GM03348 (cell line): ENCODE results near the gene DNPEP.

Experiments used
- DNase-seq: peaks from one replicate; pipeline ENCODE4 v3.0.0; 2012; ENCODE audit warnings: low spot score

DNPEP gene

GRCh38 chr2:219362072-219362471, 25.6 kb downstream of the DNPEP start:
- DNase-seq: no peak

- peak; percentile 20 for DNase-seq
Observed at GRCh38 chr2:219358170-219359075, 29.3 kb downstream of the DNPEP start.

DNA sequence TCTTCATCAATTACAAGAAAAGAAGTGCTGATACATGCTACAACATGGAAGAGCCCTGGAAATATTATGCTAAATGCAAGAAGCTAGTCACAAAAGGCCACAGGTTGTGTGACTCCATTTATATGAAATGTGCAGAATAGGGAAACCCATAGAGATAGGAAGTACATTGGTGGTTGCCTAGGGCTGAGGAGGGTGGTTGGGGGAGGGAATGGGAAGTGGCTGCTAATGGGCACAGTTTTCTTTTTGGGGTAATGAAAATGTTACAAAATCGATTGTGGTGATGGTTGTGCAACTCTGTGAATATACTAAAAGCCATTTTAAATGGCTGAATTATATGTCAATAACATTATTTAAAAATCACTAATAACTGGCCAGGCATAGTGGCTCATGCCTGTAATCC, 30.9 kb downstream of the DNPEP start:
- no peak for DNase-seq

GRCh38 chr2:219354582-219354981, 33.1 kb downstream of the DNPEP start:
- no peak for DNase-seq

- DNase-seq: no peak
Observed at GRCh38 chr2:219353129-219353528, 34.6 kb downstream of the DNPEP start.

DNA sequence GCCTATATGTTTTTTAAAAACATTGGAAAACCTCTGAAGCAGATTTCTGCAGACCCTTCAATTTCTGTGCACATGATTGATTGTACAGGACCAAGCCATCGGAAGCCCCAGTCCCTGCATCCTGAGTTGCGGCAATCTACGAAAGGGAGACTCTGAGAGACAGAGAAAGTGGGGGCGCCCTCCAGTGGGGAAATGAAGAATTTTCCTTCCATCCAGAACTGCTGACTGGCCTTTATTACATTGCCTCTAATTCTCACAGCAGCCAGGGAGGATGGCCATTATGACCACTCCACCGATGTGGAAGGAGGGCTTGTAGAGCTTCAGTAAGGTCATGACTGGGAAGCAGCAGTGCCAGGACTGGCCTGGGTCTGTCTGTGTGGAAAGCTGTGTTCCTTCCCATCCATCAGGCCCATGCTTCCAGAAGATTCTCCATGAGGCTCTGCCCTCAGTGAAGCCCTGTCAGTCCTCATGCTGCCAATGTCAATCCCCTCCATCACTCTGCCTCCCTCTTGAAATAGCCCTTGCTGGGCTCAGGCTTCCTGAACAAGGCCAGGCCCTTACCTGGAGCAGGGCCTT, 35.2 kb downstream of the DNPEP start:
- DNase-seq: peak; percentile 73

GRCh38 chr2:219350710-219351221, 36.9 kb downstream of the DNPEP start:
- DNase-seq: peak; percentile 84

DNA sequence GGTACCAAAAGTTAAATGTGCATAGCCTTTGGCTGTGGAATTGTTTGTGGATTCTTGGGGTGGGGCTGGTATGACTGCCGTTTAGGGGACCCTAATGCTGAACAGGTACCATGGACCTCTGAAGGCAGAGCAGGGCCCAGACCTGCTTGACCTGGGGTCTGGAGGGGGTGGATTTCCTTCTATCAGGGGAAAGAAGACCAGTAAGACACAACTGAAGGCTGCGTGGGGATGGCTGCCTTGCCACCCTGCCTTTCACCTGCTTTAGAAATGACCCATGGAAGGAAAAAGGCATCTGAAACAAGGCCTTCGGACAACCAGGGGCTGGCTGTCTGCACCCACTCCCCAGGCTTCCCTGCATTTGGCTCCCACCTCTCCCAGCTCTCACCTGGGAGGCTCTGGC, 37.5 kb downstream of the DNPEP start:
- no peak for DNase-seq

- no peak for DNase-seq
Observed at GRCh38 chr2:219344751-219345430, 42.8 kb downstream of the DNPEP start.

DNA sequence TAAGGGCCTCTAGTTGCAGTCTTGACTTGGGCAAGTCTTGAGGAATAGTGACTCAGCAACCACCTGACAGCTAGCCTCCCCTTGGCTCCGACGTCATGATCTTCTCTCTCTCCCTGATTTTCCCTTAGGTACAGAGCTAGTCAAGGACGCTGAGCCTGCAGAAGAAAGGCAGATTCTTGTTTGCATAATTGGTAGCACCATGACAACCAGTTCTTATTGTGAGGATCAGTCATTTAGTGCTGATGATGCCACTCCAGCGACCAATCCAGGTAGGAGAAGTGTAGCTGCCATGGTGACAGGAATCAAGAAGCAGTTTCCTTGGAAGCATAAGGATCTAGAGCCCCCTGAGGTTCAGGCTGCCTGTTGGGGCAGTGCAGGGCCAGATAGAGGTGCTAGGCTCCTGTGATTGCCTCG, 52.3 kb downstream of the DNPEP start:
- no peak for DNase-seq

DNA sequence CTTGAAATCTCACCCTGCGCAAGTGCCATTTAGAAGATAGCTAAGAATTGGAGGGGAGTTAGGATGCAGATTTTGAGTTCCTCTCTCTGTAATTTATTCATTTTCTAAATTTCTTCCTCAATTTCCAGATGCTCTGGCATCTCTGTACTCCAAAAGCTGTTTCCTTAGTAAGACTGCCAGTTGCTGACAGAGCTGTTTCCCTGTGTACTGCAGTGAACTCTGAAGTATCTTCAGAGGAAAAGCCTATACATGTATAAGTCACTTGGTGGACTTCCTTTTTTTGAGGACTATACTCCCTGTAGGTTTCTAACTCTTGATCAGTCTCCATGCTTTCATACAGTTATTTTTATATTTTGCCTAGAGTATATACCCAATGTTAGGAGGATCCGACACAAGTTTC, 53.6 kb downstream of the DNPEP start:
- no peak for DNase-seq

- no peak for DNase-seq
Observed at GRCh38 chr2:219332542-219332941, 55.2 kb downstream of the DNPEP start, which contains the start of gene RESP18. RESP18 (minus strand) TSS chr2:219332744.

DNA sequence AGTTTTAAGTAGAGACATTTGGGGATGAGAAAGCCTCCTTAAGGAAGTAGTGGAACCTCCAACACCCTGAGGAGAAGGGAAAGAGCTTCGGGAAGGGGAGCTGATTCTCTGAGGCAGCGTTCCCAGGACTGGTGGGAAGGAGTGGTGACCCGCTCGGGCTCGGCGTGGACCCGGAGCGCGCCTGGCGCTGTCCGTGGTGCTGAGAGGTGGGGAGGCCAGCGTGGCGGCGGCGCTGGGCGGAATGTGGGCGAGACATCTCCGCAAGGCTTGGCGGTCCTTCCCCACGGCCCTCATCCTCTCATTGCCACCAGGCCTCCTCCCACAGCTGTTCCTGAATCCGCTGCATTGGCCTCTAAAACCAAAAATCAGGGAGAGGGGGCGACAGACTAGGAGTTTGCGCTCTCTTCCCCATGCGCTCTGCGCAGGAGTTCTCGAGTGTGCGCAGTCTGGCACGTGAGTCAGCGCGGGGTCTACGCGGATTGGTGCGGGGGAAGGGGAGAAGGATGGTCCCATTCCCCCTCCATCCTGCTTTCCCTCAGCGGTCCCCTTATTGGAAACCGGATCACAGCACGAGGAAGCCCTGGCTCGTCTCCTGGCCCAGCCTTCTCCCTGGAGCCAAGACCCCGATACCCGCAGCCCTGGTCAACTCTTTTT, 56.0 kb downstream of the DNPEP start:
- peak; percentile 77 for DNase-seq

- DNase-seq: no peak
Observed at GRCh38 chr2:219327719-219328118, 60.0 kb downstream of the DNPEP start.

DNA sequence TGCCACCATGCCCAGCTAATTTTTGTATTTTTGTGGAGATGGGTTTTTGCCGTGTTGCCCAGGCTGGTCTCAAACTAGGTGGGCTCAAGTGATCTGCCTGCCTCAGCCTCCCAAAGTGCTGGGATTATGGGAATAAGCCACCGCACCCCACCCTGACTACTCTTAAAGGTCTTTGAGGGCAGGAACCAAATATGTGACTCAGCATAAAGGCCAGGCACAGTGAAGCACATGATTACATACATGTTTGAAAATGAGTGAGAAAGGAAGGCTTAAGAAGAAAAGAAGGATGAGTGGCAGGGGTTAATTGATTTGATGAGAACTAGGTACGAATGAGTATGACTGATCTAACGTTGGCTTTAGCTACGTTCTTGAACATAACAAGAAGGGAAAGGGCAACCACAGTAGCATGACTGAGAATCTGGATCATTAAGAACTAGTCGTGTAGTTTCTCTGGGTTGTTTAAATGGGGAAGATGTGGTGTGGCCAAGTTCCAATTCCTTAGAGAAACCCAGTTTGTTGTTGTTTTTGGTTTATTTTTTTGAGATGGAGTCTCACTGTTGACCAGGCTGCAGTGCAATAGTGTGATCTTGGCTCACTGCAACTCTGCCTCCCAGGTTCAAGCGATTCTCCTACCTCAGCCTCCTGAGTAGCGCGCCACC, 61.9 kb downstream of the DNPEP start:
- DNase-seq: no peak

- no peak for DNase-seq
Observed at GRCh38 chr2:219325136-219325535, 62.6 kb downstream of the DNPEP start.

DNA sequence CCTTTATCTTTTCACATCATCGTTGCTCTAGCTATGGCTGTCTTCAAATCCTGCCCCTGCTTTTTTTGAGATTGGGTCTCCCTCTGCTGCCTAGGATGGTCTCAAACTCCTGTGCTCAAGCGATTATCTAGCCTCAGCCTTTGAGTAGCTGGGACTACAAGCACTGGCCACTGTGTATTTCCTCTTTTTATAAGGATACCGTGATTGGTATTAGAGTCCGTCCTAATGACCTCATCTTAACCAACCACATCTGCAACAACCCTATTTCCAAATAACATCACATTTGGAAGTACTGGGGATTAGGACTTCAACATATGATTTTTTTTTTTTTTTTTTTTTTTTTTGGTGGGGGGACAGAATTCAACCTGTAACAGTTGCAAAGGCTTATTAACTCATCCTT, 64.3 kb downstream of the DNPEP start:
- DNase-seq: no peak
